Astrocyte (in vitro differentiated cells and primary cell): Measurements from ENCODE around the gene ZNF2. TPM values are rescaled to one million over a fixed set of nuclear protein-coding genes. Genes with fewer than 3 reads are reported as not detected.
A peak's percentile ranks its signal among the peaks of the same experiment; 100 is the strongest.

ENCODE experiments used
- DNase-seq: peaks from one replicate; pipeline ENCODE4 v3.0.0-alpha.2; 2010; ENCODE audit warnings: low read depth
- FAIRE-seq: peaks from 2 replicates; lab custom pipeline; 2011; peaks lifted over from hg19 to GRCh38; lab: Jason Lieb, UNC
- H2AFZ ChIP-seq: 2 replicates; pipeline ENCODE4 v1.6.0; 2012; ENCODE audit warnings: low read depth, low read length, inconsistent platforms
- H3K27ac ChIP-seq: 2 replicates; pipeline ENCODE4 v1.5.1; 2011; ENCODE audit warnings: low read depth, low read length, inconsistent platforms
- H3K27me3 ChIP-seq: 2 replicates; pipeline ENCODE4 v1.6.0; 2011; ENCODE audit warnings: low read length, inconsistent platforms; ENCODE audit not compliant: insufficient read depth
- H3K36me3 ChIP-seq: 2 replicates; pipeline ENCODE4 v1.5.1; 2011; ENCODE audit warnings: low read length, inconsistent platforms; ENCODE audit not compliant: insufficient read depth
- H3K4me1 ChIP-seq: 2 replicates; pipeline ENCODE4 v1.5.1; 2011; ENCODE audit warnings: low read length, inconsistent platforms; ENCODE audit not compliant: insufficient read depth
- H3K4me2 ChIP-seq: 2 replicates; pipeline ENCODE4 v1.6.0; 2012; ENCODE audit warnings: low read length, inconsistent platforms
- H3K4me3 ChIP-seq: 2 replicates; pipeline ENCODE4 v1.5.1; 2011; ENCODE audit warnings: low read depth, mild to moderate bottlenecking, low read length, inconsistent platforms; ENCODE audit not compliant: insufficient read depth
- H3K79me2 ChIP-seq: 2 replicates; pipeline ENCODE4 v1.6.0; 2012; ENCODE audit warnings: mild to moderate bottlenecking, low read length, inconsistent platforms; ENCODE audit not compliant: insufficient read depth
- H3K9ac ChIP-seq: 2 replicates; pipeline ENCODE4 v1.6.0; 2012; ENCODE audit warnings: mild to moderate bottlenecking, low read length, inconsistent platforms
- H3K9me3 ChIP-seq: 2 replicates; pipeline ENCODE4 v1.5.1; 2012; ENCODE audit warnings: low read depth, mild to moderate bottlenecking, low read length, inconsistent platforms; ENCODE audit not compliant: insufficient read depth
- H4K20me1 ChIP-seq: 2 replicates; pipeline ENCODE4 v1.6.0; 2012; ENCODE audit warnings: low read length, inconsistent platforms; ENCODE audit not compliant: insufficient read depth
- H3K27ac Mint-ChIP-seq: one replicate; pipeline ENCODE4 v1.8.0; 2021; ENCODE audit warnings: mild to moderate bottlenecking, mixed read lengths; ENCODE audit not compliant: unreplicated experiment
- H3K27me3 Mint-ChIP-seq: one replicate; pipeline ENCODE4 v1.8.0; 2021; ENCODE audit warnings: low read depth, mixed read lengths; ENCODE audit not compliant: unreplicated experiment
- H3K36me3 Mint-ChIP-seq: one replicate; pipeline ENCODE4 v1.8.0; 2021; ENCODE audit warnings: low read depth, mixed read lengths; ENCODE audit not compliant: unreplicated experiment
- H3K4me1 Mint-ChIP-seq: one replicate; pipeline ENCODE4 v1.8.0; 2021; ENCODE audit warnings: low read depth, mixed read lengths; ENCODE audit not compliant: unreplicated experiment
- H3K4me3 Mint-ChIP-seq: one replicate; pipeline ENCODE4 v1.8.0; 2021; ENCODE audit warnings: mild to moderate bottlenecking, moderate library complexity, mixed read lengths; ENCODE audit not compliant: unreplicated experiment
- H3K9me3 Mint-ChIP-seq: one replicate; pipeline ENCODE4 v1.8.0; 2021; ENCODE audit warnings: mild to moderate bottlenecking, mixed read lengths; ENCODE audit not compliant: unreplicated experiment
- EZH2 ChIP-seq: IDR thresholded peaks from 2 replicates; pipeline ENCODE4 v1.6.1; 2012; ENCODE audit warnings: mild to moderate bottlenecking, low read length, inconsistent platforms; ENCODE audit not compliant: insufficient read depth
- total RNA-seq: library from RNA; stranded (reverse); gene quantifications from 2 replicates; pipeline ENCODE4 v1.2.1, GENCODE V29; 2021
- TF ChIP-seq, protein P1 (sequence below): IDR thresholded peaks from 2 replicates; pipeline ENCODE4 v1.5.1; 2011; ENCODE audit warnings: low read depth, mild to moderate bottlenecking, inconsistent platforms, low read length, moderate library complexity; ENCODE audit not compliant: insufficient read depth

The ZNF2 gene
- total RNA-seq, 1 donor from 2014 or later: 4.1 TPM

DNA sequence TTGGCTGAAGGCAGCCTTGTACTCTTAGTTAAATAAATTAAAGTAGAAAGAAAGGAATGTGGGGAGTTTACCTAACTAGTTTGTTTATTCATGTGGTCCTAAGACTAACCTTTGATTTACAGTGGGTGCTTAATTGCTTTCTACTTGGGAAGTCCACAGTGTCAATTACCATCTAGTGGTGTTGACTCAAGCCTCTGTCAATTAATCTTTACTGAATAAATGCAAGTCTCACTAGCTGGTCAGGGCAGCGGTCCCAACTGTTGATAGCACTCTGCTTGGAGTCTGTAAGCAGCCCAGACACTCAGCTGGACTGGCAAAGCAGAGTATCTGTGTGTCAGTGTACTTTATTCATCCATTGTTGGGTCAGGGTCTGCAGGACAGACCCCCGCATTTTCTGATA is 21.8 kb upstream of the ZNF2 start:
- TF ChIP-seq, protein P1, sequence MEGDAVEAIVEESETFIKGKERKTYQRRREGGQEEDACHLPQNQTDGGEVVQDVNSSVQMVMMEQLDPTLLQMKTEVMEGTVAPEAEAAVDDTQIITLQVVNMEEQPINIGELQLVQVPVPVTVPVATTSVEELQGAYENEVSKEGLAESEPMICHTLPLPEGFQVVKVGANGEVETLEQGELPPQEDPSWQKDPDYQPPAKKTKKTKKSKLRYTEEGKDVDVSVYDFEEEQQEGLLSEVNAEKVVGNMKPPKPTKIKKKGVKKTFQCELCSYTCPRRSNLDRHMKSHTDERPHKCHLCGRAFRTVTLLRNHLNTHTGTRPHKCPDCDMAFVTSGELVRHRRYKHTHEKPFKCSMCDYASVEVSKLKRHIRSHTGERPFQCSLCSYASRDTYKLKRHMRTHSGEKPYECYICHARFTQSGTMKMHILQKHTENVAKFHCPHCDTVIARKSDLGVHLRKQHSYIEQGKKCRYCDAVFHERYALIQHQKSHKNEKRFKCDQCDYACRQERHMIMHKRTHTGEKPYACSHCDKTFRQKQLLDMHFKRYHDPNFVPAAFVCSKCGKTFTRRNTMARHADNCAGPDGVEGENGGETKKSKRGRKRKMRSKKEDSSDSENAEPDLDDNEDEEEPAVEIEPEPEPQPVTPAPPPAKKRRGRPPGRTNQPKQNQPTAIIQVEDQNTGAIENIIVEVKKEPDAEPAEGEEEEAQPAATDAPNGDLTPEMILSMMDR: no peak
- no peak for TF ChIP-seq EZH2

DNA sequence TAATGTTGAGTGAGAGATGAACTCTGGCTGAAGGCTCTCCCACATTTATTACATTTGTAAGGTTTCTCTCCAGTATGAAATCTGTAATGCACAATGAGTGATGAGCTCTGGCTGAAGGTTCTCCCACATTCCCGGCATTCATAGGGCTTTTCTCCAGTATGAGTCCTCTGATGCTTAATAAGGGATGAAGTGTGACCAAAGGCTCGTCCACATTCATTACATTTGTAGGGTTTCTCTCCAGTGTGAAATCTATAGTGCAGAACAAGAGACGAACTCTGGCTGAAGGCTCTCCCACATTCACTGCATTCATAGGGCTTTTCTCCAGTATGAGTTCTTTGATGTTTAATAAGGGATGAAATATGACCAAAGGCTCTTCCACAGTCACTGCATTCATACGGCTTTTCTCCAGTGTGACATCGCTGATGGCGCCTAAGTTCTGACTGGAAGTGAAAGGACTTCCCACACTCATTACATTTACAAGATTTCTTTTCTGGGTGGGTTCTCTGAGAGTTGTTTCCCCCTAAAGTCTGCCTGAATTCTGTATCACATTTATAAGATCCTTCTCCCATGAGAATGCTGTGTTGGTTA is 16.1 kb upstream of the ZNF2 start:
- Histone ChIP-seq H4K20me1 (no peaks in the 10 kb centered on the region), H3K27me3 (no peaks in the 10 kb centered on the region), H3K4me2 (no peak overlapping the region), H2AFZ (no peak overlapping the region), H3K36me3 (peaks cover 31% of the 10 kb centered on the region), H3K27ac (no peak overlapping the region), H3K4me1 (no peaks in the 10 kb centered on the region), H3K9ac (no peak overlapping the region), H3K9me3 (peaks cover 71% of the 10 kb centered on the region), H3K4me3 (no peak overlapping the region), H3K79me2 (no peaks in the 10 kb centered on the region)
- Mint-ChIP-seq H3K4me1 (no peaks in the 10 kb centered on the region), H3K9me3 (peaks cover 81% of the 10 kb centered on the region), H3K4me3 (no peak overlapping the region), H3K36me3 (peaks cover 91% of the 10 kb centered on the region), H3K27ac (no peak overlapping the region), H3K27me3 (no peaks in the 10 kb centered on the region)
- TF ChIP-seq EZH2: no peak
- TF ChIP-seq, protein P1: no peak
- DNase-seq (no peak), FAIRE-seq (no peak)

More for the DNA sequence above, 21.8 kb upstream of the ZNF2 start:
- Histone ChIP-seq H3K4me1 (no peaks in the 10 kb centered on the region), H3K79me2 (no peaks in the 10 kb centered on the region), H4K20me1 (no peaks in the 10 kb centered on the region), H3K9me3 (peaks cover 46% of the 10 kb centered on the region), H3K36me3 (peaks cover 1% of the 10 kb centered on the region), H2AFZ (no peak overlapping the region), H3K27me3 (no peaks in the 10 kb centered on the region), H3K27ac (no peak overlapping the region), H3K4me3 (no peak overlapping the region), H3K4me2 (no peak overlapping the region), H3K9ac (no peak overlapping the region)
- Mint-ChIP-seq H3K27ac (no peak overlapping the region), H3K9me3 (peaks cover 71% of the 10 kb centered on the region), H3K27me3 (no peaks in the 10 kb centered on the region), H3K36me3 (peaks cover 67% of the 10 kb centered on the region), H3K4me1 (no peaks in the 10 kb centered on the region), H3K4me3 (no peak overlapping the region)
- no peak for FAIRE-seq
- DNase-seq: no peak

DNA sequence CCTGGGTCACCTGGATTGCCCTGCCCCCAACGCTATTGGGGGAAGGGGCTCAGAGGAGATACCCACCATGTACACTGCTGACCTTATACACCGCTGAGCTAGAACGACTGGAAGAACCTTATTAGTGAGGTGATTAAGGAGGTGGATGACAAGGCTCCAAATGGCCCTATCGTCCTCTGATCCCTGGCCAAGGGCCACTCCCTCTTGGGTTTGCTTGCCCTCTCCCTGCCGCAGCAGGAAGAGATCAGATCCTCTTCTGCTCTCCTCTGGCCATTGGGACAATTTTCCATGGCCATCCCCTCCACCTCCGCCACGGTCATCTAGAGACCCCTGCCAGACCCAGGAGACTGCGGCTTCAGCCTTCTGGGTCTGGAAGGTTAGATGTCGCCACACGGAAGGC is 7.2 kb upstream of the ZNF2 start:
- no peak for DNase-seq
- no peak overlapping the region for H3K27ac Mint-ChIP-seq

More for the DNA sequence above, 7.2 kb upstream of the ZNF2 start:
- Mint-ChIP-seq H3K36me3 (peaks cover 44% of the 10 kb centered on the region), H3K9me3 (peaks cover 27% of the 10 kb centered on the region), H3K4me1 (no peaks in the 10 kb centered on the region), H3K27me3 (no peaks in the 10 kb centered on the region), H3K4me3 (peak overlapping the region; percentile 75)
- TF ChIP-seq, protein P1: no peak
- no peak for TF ChIP-seq EZH2
- Histone ChIP-seq H3K79me2 (peaks cover 5% of the 10 kb centered on the region), H3K27ac (no peak overlapping the region), H4K20me1 (no peaks in the 10 kb centered on the region), H3K27me3 (no peaks in the 10 kb centered on the region), H3K9ac (peak overlapping the region; percentile 84), H3K4me2 (peak overlapping the region; percentile 98), H3K4me1 (peaks cover 15% of the 10 kb centered on the region), H2AFZ (peak overlapping the region; percentile 99), H3K36me3 (peaks cover 17% of the 10 kb centered on the region), H3K9me3 (peaks cover 25% of the 10 kb centered on the region), H3K4me3 (peak overlapping the region; percentile 86)
- FAIRE-seq: no peak
